Thyroid gland (tissue), 4 donors: ENCODE measurements around the gene C11orf54.

Experiments
- POLR2A ChIP-seq, 2 donors: fragments of 450-650 bp; IDR thresholded peaks; one replicate each; pipeline ENCODE4 v1.6.1; 2017; ENCODE audit warnings: antibody characterized with exemption in 2 of 2, mild to moderate bottlenecking in 2 of 2, moderate library complexity in 1 of 2
- TF ChIP-seq, protein P1 (sequence below), 6 experiments: fragments of 200-600 bp in 3 of 6; fragments of 450-650 bp in 3 of 6; sonication (generic) in 3 of 6; IDR thresholded peaks; one replicate each; pipeline ENCODE4 v1.5.1; 2016 to 2019; ENCODE audit warnings: antibody characterized with exemption in 6 of 6, mild to moderate bottlenecking in 2 of 6, inconsistent platforms in 1 of 6, moderate library complexity in 1 of 6

DNA sequence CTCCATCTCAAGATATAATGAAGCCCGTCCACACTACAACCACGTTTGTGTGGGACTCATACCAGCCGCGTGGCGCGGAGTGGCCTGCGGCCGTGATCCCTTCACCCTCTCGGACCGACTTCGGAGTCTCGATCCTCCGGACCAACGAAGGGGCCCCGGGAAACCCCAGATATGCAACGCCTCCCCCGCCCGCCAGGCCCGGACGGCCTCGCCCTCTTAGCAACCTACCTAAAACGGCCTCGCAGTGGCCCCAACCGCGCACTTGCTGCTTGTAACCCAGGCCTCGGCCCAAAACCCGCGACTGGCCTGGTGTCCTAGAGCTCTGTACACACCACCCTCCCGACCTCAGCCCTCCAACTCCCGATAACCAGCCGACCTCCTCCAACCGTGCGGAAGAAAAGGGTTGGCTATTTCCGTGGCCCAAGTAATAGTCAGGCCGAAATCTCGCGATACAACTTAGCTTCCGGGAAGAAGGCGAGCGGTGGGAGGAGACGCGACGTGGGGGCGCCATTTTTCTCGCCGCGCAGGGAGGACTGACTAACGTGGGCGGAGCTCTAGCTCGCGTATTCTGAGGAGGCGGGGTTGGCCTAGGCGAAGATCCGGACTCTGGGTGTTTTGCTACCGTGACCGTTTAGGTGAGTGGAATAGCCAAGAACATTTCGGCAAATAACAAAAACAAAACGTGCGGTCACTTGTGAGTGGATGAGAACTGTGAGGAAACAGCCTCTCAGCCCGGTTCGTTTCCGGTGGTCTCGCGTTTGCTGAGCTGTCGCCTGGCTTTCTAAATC, at the start of gene C11orf54, which contains the start of gene TAF1D:
- TF ChIP-seq, protein P1, sequence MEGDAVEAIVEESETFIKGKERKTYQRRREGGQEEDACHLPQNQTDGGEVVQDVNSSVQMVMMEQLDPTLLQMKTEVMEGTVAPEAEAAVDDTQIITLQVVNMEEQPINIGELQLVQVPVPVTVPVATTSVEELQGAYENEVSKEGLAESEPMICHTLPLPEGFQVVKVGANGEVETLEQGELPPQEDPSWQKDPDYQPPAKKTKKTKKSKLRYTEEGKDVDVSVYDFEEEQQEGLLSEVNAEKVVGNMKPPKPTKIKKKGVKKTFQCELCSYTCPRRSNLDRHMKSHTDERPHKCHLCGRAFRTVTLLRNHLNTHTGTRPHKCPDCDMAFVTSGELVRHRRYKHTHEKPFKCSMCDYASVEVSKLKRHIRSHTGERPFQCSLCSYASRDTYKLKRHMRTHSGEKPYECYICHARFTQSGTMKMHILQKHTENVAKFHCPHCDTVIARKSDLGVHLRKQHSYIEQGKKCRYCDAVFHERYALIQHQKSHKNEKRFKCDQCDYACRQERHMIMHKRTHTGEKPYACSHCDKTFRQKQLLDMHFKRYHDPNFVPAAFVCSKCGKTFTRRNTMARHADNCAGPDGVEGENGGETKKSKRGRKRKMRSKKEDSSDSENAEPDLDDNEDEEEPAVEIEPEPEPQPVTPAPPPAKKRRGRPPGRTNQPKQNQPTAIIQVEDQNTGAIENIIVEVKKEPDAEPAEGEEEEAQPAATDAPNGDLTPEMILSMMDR (IDR thresholded peaks at IDR 0.05): peak in 2 of 6 experiments; percentile 14 to 21
- TF ChIP-seq POLR2A (IDR thresholded peaks at IDR 0.05): peak; percentile 29 to 91
